ACHN (cell line): ENCODE data around the gene ELFN1.

Source experiments
- DNase-seq: peaks from one replicate; pipeline ENCODE4 v3.0.0-alpha.2; 2015
- in situ Hi-C: cut with HindIII; loops from 2 replicates; pipeline ENCODE4 v1.10.0; 2017; ENCODE audit warnings: low sequenced_read_pairs, low pct_ligation_motif_present, low pct_unique_long_range_greater_than_20kb

The ELFN1 gene

DNA sequence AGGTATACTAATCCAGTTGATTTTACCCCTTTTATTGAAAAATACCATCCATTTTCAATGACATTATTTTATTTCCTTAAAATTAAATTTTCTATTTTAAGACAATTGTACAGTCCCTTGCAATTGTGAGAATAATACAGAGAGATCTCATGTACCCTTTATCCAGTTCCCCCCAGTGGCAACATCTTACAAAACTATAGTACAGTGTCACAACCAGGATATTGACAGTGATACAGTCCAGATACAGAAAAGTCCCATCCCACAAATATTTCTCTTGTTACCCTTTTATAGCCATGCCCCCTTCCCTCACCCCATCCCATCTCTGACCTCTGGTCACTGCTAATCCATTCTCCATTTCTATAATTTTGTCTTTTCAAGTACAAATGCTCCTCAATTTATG, 18.5 kb downstream of the ELFN1 start:
- no peak for DNase-seq
- in situ Hi-C loops, result no loop called here

DNA sequence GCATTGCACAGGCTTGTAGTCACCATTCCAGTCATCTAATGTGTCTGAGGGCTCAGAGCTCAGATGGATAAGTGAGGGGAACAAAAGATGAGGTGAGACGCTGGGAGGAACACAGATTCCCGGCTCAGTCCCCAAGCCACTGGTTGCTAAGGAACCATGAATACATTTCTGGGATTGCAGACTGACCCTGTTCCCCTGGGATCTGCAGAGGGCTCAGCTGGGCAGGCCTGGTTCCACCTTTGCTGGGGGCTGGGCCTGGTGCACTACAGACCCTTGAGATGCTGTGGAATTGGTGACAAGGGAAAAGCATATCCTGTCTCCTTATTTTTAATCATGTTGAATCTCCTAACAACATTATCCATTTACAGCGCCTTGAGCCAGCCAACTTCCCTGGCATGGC, 19.2 kb downstream of the ELFN1 start:
- in situ Hi-C loops, result no loop called here
- DNase-seq, result no peak

DNA sequence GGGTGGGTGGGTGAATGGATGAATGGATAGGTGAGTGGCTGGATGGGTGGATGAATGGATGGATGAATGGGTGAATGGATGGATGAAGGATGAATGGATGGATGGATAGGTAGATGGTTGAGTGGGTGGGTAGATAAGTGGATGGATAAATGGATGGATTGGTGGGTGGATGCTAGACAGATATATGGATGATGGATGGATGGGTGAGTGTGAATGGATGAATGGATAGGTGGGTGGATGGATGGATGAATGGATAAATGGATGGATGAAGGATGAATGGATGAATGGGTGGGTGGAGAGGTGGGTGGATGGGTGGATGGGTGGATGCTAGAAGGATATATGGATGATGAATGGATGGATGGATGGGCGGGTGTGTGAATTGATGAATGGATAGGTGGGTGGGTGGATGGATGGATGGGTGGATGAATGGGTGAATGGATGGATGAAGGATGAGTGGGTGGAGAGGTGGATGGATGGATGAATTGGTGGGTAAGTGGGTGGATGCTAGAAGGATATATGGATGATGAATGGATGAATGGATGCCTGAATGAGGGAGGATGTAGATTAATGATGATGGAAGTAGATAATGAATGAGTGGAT, 20.4 kb downstream of the ELFN1 start:
- in situ Hi-C loops, result no loop called here

DNA sequence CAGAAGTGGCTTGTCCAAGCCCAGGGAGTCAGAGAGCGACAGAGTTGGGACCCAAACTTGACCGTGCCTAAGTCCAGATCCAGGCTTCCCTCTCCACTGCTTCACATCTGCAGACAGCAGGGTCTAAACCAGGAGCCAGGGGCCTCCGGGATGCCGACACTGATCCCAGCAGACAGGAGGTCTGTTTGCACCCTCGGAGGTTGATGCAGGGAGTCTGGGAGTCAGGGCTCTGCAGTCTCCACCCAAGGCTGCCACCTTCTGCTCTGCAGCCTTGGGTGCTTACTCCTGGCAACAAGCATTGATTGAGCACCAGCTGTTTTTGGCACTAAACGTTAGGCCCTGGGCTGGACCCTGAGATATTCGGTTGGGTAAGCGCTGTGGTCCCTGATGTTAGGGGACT, 21.0 kb downstream of the ELFN1 start:
- in situ Hi-C loops, result no loop called here
- no peak for DNase-seq

More for the DNA sequence above, 20.4 kb downstream of the ELFN1 start:
- DNase-seq, result no peak

DNA sequence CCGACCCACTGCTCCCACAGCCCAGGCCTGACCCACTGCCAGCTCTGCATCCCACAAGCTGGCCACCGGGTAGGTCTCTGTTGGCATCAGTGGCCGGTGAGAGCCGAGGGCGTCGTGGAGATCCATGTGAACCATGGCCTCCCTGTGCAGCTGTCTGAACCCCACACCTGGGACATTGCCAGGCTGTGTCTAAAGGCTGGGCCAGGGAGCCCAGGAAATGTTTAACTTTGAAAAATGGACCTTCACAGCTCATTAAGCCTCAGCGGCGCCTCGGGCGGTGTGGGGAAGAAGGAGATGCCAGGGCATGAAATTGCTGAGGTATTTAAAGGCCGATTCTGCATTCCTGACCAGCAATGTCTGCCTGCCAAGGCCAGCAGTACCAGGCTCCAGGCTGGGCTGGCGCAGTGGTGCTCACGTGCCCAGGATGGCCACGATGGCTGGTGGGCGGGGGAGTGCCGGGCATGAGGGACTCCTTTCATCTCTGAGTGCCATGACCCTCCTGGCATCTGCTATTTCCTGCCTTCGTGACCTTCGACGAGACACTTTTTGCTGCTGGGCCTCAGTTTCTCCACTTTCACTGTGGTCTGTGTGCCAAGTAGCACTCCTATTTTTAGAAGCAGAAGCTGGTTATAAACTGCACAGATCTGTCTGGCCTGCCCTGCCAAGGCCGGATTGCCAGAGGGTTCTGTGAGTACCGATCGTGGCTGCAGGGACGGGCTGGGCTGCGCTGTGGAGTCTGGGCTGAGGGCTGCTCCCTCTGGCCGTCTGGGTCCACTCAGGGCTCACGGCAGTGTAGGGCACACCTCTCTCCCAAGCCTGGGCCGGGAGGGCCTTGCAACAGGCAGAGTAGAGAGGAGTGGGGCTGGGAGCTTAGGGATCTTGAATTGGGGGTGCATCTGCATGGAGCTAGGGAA, 21.8 kb downstream of the ELFN1 start:
- in situ Hi-C loops, result no loop called here
- peak; percentile 100 for DNase-seq

DNA sequence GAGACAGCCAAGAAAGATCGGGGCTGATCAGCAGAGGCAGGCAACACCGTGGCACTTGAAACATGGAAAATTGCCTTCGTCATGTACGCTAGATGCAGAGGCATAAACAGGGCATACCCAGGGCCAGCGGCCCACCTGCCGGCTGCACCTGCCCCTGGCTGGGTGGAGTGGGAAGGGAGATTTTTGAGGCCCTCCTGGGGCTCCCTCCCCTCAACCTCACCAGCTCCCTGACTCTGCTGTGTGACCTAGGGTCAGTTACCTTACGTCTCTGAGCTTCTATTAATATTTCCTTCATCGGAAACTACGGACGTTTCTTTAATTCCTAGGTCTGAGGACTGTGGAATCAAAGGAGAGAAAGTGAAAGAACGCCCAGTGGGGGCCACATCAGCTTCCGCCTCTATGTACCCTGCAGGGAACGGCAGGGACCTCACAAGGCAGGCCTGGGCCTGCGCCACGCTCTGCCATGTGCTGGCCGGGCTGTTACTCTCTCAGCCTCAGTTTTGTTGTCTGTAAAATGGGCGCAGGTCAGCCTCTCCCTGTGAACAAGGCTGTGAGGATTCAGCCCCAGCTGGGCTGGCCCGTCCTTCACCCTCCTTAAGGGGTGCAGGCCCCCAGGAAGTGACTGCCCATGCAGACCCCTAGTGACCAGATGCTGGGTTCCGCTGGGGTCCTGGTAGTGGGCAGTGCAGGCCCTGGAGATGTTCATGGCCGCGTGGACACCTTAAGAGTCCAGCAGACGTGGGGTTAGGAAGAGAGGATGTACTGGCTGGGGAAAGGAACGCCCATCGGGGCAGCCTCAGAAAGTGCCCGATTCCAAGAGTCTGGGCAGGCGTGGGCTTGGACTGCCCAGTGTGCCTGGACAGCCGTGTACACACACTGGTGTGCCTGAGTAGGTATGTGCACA, 22.7 kb downstream of the ELFN1 start:
- in situ Hi-C loops, result no loop called here
- no peak for DNase-seq

DNA sequence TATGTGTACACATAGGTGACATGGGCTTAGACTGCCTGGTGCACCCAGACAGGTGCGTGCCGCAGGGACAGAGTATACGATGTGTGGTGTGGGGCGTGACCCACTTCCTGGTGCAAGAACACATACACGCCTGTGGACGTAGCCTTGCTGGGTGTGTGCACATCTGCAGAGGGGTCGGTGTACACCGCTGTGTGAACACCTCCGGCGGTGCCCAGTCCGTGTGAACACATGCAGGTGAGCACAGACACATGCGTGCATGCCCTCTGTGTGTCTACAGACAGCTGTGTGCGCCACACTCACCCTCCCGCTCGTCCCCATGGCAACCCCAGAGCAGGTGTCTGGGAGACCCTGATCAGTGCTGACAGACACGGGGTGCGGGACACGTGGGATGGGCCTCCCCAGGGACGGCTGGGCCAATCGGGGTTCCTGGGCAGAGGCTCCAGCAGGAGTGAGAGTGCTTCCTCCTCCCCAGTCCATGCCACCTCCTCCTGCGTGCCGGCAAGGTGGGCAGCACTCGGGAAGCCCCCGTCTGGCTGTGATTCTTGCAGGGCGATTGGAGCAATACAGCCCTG, 23.4 kb downstream of the ELFN1 start:
- in situ Hi-C loops, result no loop called here
- no peak for DNase-seq

DNA sequence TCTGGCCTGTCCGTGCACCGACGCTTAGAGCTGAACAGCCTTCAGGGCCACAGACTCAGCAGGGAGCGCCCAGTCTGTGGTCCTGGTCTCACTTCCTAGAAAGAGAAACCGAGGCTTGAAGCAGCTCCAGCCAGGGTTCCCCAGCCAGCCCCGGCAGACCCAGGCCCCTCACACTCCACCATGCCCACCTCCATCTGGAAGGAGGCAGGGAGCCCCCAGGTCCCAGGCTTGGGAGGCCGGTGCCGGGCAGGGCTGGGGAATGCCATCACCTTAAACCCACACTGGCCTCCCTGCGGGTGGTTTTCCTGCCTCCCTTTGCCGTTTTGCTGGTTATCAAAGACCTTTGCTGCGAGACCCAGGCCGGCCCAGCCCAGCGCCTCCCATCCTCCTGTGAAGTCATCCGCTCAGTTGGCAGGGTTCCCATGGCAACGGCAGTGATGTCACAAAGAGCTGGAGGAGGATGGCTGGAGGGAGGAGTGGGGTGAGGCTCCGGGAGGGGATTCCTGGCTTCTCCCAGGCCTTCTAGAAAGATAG, 24.0 kb downstream of the ELFN1 start:
- in situ Hi-C loops, result no loop called here
- peak; percentile 65 for DNase-seq

DNA sequence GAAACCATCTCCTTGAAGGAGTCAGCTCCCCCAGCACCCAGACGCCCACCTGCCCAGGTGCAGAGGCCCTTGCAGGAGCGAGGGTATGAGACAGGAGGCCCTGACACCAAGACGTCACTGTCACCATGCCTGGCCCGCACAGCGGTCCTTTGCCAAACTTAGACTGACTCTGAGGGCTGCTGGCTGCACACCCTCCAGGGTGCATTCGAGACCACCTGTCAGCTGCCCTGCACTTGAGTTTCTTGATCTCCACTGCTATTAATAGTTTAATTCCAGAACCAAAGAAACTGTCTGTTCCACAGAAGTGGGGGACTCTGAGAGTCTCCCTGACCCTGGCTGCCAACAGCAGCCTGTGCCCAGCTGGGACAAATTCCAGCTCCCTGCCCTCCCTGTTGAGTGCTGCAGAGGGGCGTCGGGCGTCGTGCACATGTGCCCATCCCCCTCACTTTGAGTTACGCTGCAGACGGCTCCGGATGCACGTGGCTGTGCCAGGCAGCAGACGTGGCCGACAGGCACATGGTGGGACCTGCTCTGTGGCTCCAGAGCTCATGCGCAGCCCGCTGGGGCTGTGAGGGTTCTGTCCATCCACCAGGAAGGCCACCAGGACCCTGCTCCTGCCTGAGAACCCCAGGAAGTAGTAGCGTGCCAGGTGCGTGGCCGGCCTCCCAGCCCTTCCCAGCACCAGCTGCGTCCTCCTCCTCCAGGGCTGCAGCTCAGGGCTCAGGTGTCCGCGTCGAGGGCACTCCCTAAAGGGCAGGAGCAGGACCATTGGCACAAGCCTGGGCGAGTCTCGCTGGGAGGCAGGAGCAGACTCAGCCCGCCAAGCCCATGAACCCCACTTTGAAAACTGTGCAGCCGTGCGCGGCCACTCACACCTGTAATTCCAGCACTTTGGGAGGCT, 24.8 kb downstream of the ELFN1 start:
- DNase-seq, result no peak
- in situ Hi-C loops, result no loop called here

DNA sequence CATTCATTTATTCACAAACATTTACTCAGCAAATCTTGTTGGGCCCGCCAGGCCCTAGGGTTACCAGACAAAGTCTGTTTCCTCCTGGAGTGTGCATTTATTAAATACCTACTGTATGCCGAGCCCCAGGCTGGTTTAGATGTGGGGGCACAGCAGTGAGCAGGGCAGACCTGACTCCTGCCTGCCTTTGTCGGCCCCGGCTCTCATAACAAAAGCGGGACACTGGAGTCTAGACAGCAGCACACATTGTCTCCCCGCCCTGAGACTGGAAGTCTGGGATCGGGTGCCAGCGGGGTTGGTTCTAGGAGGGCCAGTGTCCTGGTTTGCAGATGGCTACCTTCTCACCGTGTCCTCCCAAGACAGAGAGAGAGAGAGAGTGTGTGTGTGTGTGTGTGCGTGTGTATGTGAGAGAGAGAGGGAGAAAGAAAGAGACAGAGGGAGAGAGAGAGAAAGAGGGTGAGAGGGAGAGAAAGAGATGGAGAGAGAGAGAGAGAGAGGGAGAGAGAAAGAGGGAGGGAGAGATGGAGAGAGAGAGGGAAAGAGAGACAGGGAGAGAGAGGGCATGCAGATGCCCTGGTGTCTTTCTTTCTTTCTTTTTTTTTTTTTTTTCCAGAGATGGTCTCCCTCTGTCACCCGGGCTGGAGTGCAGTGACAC, 25.9 kb downstream of the ELFN1 start:
- in situ Hi-C loops, result no loop called here
- no peak for DNase-seq

DNA sequence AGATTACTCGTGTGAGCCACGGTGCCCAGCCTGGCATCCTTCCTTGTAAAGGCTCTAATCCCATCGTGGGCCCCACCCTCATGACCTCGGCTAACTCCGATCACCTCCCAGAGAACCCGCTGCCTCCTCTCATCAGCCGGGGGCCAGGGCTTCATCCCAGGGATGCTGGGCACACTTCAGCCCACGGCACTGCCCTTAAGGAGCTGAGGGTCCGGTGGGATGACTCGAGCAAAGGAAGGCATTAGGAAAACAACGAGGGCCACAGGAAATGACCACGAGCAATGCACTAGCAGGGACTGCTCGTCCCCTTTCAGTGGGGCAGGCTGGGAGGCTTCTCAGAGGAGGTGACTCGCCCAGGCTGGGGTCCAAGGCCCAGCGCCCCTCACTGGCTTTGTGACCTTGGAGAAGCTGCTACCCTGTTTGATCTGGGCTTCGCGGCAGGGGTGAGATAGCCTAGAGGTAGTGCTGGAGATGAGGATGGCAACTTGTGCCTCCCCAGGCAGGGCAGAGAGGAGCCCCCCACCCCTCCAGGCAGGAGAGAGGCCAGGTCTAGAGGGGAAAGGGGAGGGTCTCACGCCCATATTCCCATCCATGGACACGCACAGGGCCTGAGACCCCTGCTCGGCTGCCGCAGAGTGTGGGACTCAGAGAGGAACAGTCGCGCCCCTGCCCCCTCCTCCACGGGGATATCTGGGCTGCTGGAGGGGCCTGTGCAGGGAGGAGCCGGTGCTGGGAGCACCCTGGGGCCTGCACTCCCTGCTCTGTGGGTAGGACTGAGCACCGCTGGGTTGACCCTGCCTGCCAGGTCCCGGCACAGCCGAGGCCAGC, 26.8 kb downstream of the ELFN1 start:
- DNase-seq, result no peak
- in situ Hi-C loops, result no loop called here

DNA sequence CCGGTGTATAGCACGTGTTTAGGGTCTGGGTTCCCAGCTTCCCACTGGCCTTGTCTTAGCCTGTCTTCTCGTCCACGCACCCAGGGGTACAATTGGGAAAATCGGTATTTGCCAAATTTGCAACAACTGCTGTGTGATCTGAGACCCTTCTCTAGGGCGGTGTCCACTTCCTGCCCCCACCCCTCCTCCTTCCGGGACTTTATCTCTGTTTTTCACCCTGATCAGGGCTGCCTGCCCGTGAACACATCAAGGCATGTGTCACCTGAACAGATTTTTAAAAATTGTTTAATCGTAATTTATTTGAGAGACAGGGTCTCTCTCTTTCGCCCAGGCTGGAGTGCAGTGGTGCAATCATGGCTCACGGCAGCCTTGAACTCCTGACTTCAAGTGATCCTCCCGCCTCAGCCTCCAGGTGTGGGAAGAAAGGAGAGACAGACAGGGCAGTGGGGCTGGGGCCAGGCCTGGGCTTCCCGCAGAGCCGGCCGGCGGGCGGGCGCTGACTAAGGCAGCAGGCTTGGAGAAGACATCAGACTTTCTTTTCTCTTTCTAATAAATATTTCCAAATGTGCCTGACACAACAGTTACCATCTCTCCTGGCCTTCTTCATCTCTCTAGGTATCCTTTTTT, 27.5 kb downstream of the ELFN1 start:
- in situ Hi-C loops, result no loop called here
- DNase-seq, result no peak

DNA sequence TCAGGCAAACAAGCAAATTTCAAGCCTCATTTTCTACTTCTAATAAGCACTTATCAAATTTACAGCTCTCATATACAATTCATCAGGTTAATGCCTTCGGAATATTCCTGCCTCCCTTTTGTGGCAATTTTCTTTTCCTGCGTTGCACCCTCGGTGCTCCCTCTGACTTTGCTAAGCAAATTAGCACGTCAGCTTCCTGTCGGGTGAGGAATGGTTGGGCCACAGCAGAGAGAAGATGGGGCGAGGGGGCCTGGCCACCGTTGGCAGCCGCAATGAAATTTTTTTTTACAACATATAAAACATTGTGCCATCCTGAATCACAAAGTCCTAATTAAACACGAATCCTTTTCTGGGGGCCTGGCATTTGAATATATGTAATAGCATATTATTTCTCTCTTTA, 28.1 kb downstream of the ELFN1 start:
- in situ Hi-C loops, result no loop called here
- DNase-seq, result no peak

DNA sequence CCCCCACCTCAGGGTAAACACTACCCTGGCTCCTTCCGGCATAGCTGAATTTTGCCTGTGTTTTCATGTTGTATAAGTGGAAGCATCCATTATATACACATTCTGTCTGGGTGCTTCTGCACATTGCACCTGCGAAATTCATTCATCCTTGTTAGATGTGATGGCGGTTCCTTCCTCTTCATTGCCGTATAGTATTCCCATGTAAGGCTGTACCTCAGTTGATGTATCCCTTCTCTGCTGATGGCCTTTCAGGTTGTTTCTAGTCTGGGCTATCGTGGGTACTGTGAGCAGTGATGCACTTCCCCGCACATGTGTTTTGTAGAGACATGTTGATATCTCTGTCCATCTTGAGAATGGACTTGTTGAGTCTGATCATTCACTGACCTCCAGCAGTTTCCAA, 28.9 kb downstream of the ELFN1 start:
- DNase-seq, result no peak
- in situ Hi-C loops, result no loop called here

DNA sequence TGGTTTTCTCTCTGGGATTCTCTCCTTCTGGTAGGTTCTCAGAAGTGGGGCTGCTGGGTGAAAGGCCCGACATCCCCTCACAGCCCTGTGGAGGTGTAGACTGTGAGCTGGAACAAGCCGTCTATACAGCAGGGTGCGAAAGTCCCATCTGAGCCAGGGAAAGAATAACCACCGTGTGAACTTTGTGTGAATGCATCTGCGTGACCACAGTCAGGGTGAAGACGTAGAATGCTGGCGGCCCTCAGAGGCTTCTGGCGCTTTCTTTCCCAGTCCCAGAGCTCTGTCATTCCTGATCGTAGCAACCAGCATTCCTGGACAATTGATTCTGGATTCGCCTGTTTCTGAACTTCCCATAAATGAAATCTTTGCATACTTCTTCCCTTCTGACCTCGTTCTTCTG, 30.0 kb downstream of the ELFN1 start:
- no peak for DNase-seq
- in situ Hi-C loops, result loop anchor here (25.0 kb wide), 1 partner anchor 113 kb away; no protein-coding TSS in a partner anchor
